HG03442 (cell line): ENCODE data around the gene COL5A1.

ENCODE experiments used
- ATAC-seq: cut with Tn5 transposase; IDR thresholded peaks from one replicate; pipeline ENCODE4 v1.9.1; 2021; ENCODE audit warnings: mild to moderate bottlenecking, moderate library complexity; ENCODE audit not compliant: unreplicated experiment

Gene COL5A1

GRCh38 chr9:134807716-134808446 is 166.3 kb downstream of the COL5A1 start:
- ATAC-seq, result no peak

- no peak for ATAC-seq
Observed at GRCh38 chr9:134808447-134808792, 166.8 kb downstream of the COL5A1 start.

GRCh38 chr9:134809292-134809691 is 167.7 kb downstream of the COL5A1 start:
- ATAC-seq, result no peak

- ATAC-seq, result no peak
Observed at GRCh38 chr9:134809826-134810225, 168.2 kb downstream of the COL5A1 start.

GRCh38 chr9:134811079-134811672 is 169.6 kb downstream of the COL5A1 start:
- no peak for ATAC-seq

GRCh38 chr9:134811673-134812342 is 170.2 kb downstream of the COL5A1 start:
- ATAC-seq, result no peak

- ATAC-seq, result no peak
Observed at GRCh38 chr9:134812343-134812673, 170.7 kb downstream of the COL5A1 start.

GRCh38 chr9:134813841-134814240 is 172.2 kb downstream of the COL5A1 start:
- no peak for ATAC-seq

GRCh38 chr9:134814598-134815215 is 173.1 kb downstream of the COL5A1 start:
- no peak for ATAC-seq

GRCh38 chr9:134815435-134816214 is 174.0 kb downstream of the COL5A1 start:
- no peak for ATAC-seq

- ATAC-seq, result no peak
Observed at GRCh38 chr9:134816264-134816663, 174.7 kb downstream of the COL5A1 start.

- no peak for ATAC-seq
Observed at GRCh38 chr9:134818000-134818568, 176.5 kb downstream of the COL5A1 start.

- no peak for ATAC-seq
Observed at GRCh38 chr9:134818591-134818990, 177.0 kb downstream of the COL5A1 start.

GRCh38 chr9:134820901-134821300 is 179.3 kb downstream of the COL5A1 start:
- no peak for ATAC-seq

GRCh38 chr9:134822541-134822940 is 180.9 kb downstream of the COL5A1 start:
- ATAC-seq, result no peak

GRCh38 chr9:134823623-134824022 is 182.0 kb downstream of the COL5A1 start:
- no peak for ATAC-seq

- ATAC-seq, result no peak
Observed at GRCh38 chr9:134824583-134824982, 183.0 kb downstream of the COL5A1 start.

GRCh38 chr9:134825025-134825424 is 183.4 kb downstream of the COL5A1 start:
- ATAC-seq, result no peak

- no peak for ATAC-seq
Observed at GRCh38 chr9:134826336-134827285, 185.0 kb downstream of the COL5A1 start.

- ATAC-seq, result no peak
Observed at GRCh38 chr9:134827559-134827958, 186.0 kb downstream of the COL5A1 start.
